CD14-positive monocyte (primary cell): ENCODE data around the gene MYL6B. TPM values are rescaled to one million over a fixed set of nuclear protein-coding genes. Genes with fewer than 3 reads are reported as not detected.

Experiments
- DNase-seq, 3 donors: peaks; one replicate each; pipeline ENCODE4 v3.0.0-alpha.2; 2011 to 2022
- H2AFZ ChIP-seq: 2 replicates; pipeline ENCODE4 v1.6.0; 2012; ENCODE audit warnings: mild to moderate bottlenecking, low read depth, low read length, inconsistent platforms; ENCODE audit not compliant: insufficient read depth, poor library complexity, severe bottlenecking
- H3K27ac ChIP-seq, 2 donors: 1 replicate in 1 of 2; 2 replicates in 1 of 2; pipeline ENCODE4 v1.5.1; 2012 to 2013; ENCODE audit warnings: low read length in 2 of 2, control low read depth in 1 of 2, inconsistent platforms in 1 of 2, low read depth in 1 of 2, mild to moderate bottlenecking in 1 of 2
- H3K27me3 ChIP-seq, 2 donors: one replicate each; pipeline versions ENCODE4 v1.6.0 to v1.6.1; 2011 to 2013; ENCODE audit warnings: low read length in 2 of 2; ENCODE audit not compliant: control insufficient read depth in 2 of 2, insufficient read depth in 2 of 2
- H3K36me3 ChIP-seq, 2 donors: replicated peaks in 1 of 2; 1 replicate in 1 of 2; 2 replicates in 1 of 2; pipeline versions ENCODE4 v1.5.1 to v1.6.1; 2012 to 2013; ENCODE audit warnings: low read length in 2 of 2, control low read depth in 1 of 2, inconsistent platforms in 1 of 2, mild to moderate bottlenecking in 1 of 2; ENCODE audit not compliant: insufficient read depth in 2 of 2, control insufficient read depth in 1 of 2
- H3K4me1 ChIP-seq, 2 donors: 1 replicate in 1 of 2; 2 replicates in 1 of 2; pipeline versions ENCODE4 v1.5.1 to v1.6.1; 2012 to 2013; ENCODE audit warnings: low read length in 2 of 2, control low read depth in 1 of 2, inconsistent platforms in 1 of 2, mild to moderate bottlenecking in 1 of 2, moderate library complexity in 1 of 2; ENCODE audit not compliant: insufficient read depth in 2 of 2, control insufficient read depth in 1 of 2
- H3K4me2 ChIP-seq: replicated peaks from 2 replicates; pipeline ENCODE3; 2012; ENCODE audit warnings: low read length, moderate library complexity, mild to moderate bottlenecking; ENCODE audit not compliant: poor library complexity, severe bottlenecking; ENCODE audit errors: extremely low read depth
- H3K4me3 ChIP-seq, 3 experiments: fragments of 200-600 bp in 1 of 3; sonication (generic) in 1 of 3; replicated peaks in 1 of 3; 1 replicate in 2 of 3; 2 replicates in 1 of 3; pipeline ENCODE4 v1.5.1; 2011 to 2013; ENCODE audit warnings: low read length in 3 of 3, mild to moderate bottlenecking in 3 of 3, control low read depth in 2 of 3, low read depth in 2 of 3, inconsistent platforms in 1 of 3, moderate library complexity in 1 of 3
- H3K79me2 ChIP-seq: 2 replicates; pipeline ENCODE4 v1.6.0; 2012; ENCODE audit warnings: mild to moderate bottlenecking, control low read depth, inconsistent platforms, low read length, moderate library complexity; ENCODE audit not compliant: insufficient read depth
- H3K9ac ChIP-seq: 2 replicates; pipeline ENCODE4 v1.6.0; 2017; ENCODE audit warnings: low read length, mild to moderate bottlenecking; ENCODE audit not compliant: insufficient read depth, poor library complexity, severe bottlenecking
- H3K9me3 ChIP-seq, 2 donors: replicated peaks in 1 of 2; 1 replicate in 1 of 2; 2 replicates in 1 of 2; pipeline versions ENCODE4 v1.5.1 to v1.6.1; 2012 to 2013; ENCODE audit warnings: low read length in 2 of 2, control low read depth in 1 of 2; ENCODE audit not compliant: control insufficient read depth in 1 of 2, insufficient read depth in 1 of 2
- H4K20me1 ChIP-seq: 2 replicates; pipeline ENCODE4 v1.6.0; 2012; ENCODE audit warnings: mild to moderate bottlenecking, low read length, control low read depth, moderate library complexity; ENCODE audit not compliant: insufficient read depth
- H3K27ac Mint-ChIP-seq, 7 donors: one replicate each; pipeline ENCODE4 v1.8.0; 2020; ENCODE audit warnings: mild to moderate bottlenecking in 7 of 7, mixed read lengths in 7 of 7, moderate library complexity in 6 of 7, inconsistent platforms in 2 of 7
- H3K27me3 Mint-ChIP-seq, 3 donors: one replicate each; pipeline ENCODE4 v1.8.0; 2021 to 2022; ENCODE audit warnings: low read depth in 3 of 3, mild to moderate bottlenecking in 3 of 3, mixed read lengths in 3 of 3, moderate library complexity in 3 of 3, inconsistent platforms in 1 of 3
- H3K36me3 Mint-ChIP-seq, 2 donors: one replicate each; pipeline ENCODE4 v1.8.0; 2020; ENCODE audit warnings: mixed read lengths in 2 of 2, inconsistent platforms in 1 of 2, mild to moderate bottlenecking in 1 of 2
- H3K4me1 Mint-ChIP-seq: one replicate; pipeline ENCODE4 v1.8.0; 2020; ENCODE audit warnings: mild to moderate bottlenecking, mixed read lengths
- H3K4me3 Mint-ChIP-seq, 2 donors: one replicate each; pipeline ENCODE4 v1.8.0; 2020; ENCODE audit warnings: mild to moderate bottlenecking in 2 of 2, mixed read lengths in 2 of 2, moderate library complexity in 1 of 2
- H3K9me3 Mint-ChIP-seq, 7 donors: one replicate each; pipeline ENCODE4 v1.8.0; 2020 to 2022; ENCODE audit warnings: mixed read lengths in 7 of 7, mild to moderate bottlenecking in 6 of 7, moderate library complexity in 6 of 7, inconsistent platforms in 2 of 7
- WGBS: methylation state at CpG from one replicate; pipeline ENCODE4 v1.1.5; 2013; ENCODE audit warnings: missing lambda C conversion rate; ENCODE audit not compliant: insufficient coverage; 5-methylcytosine and 5-hydroxymethylcytosine counted together
- intact Hi-C, 2 donors: fragments of 100-400 bp; cut with micrococcal nuclease; formaldehyde crosslinking; loops; one replicate each; pipeline versions ENCODE4 v1.15.0 to v1.15.1; 2023
- polyA plus RNA-seq, 3 donors: library from polyadenylated mRNA; depleted of rRNA in 1 of 3; unstranded in 2 of 3; stranded (reverse) in 1 of 3; fragments of 300-500 nt in 2 of 3; fragments of >200 nt in 1 of 3; fragmentation: Illumina TruSeq in 2 of 3; gene quantifications; 1 replicate in 2 of 3; 2 replicates in 1 of 3; pipeline ENCODE4 v1.2.3, GENCODE V29; 2012 to 2021
- TF ChIP-seq, protein P1 (sequence below): fragments of 200-600 bp; IDR thresholded peaks from one replicate; pipeline ENCODE4 v1.8.0; 2022; ENCODE audit warnings: antibody characterized with exemption, mild to moderate bottlenecking

MYL6B gene
- polyA plus RNA-seq, 3 donors = 2.7 to 4.3 (median 4.1) TPM

GRCh38 chr12:56119361-56119796 lies 33.0 kb upstream of the MYL6B start:
- TF ChIP-seq, protein P1, sequence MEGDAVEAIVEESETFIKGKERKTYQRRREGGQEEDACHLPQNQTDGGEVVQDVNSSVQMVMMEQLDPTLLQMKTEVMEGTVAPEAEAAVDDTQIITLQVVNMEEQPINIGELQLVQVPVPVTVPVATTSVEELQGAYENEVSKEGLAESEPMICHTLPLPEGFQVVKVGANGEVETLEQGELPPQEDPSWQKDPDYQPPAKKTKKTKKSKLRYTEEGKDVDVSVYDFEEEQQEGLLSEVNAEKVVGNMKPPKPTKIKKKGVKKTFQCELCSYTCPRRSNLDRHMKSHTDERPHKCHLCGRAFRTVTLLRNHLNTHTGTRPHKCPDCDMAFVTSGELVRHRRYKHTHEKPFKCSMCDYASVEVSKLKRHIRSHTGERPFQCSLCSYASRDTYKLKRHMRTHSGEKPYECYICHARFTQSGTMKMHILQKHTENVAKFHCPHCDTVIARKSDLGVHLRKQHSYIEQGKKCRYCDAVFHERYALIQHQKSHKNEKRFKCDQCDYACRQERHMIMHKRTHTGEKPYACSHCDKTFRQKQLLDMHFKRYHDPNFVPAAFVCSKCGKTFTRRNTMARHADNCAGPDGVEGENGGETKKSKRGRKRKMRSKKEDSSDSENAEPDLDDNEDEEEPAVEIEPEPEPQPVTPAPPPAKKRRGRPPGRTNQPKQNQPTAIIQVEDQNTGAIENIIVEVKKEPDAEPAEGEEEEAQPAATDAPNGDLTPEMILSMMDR = peak; percentile 86

DNA sequence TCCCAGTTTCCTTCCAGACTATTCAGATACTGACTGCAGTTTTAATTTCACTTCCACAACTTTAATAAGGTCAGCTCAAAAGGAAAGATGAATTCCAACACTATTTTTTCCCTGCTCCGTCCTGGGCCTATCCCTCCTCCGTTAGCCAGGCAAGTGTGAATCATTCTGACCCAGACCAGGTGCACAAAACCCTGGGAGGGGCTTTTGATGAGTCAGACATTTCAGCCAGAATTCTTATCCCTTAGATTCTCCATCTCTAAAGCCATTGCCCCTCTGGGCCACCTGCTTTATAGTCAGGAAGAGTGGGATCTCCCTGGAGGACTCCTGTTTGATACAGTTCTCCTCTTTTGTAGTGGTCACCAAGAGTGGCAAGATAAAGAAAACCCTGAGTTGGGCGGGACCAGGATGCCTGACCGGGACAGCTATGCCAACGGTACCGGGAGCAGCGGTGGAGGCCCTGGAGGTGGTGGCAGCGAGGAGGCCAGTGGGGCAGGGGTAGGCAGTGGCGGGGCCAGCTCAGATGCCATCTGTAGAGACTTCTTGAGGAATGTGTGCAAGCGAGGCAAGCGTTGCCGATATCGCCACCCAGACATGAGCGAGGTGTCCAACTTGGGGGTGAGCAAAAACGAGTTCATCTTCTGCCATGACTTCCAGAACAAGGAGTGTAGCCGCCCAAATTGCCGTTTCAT lies 32.1 kb upstream of the MYL6B start:
- no peaks in the 10 kb centered on the region for H3K9me3 ChIP-seq
- H3K9ac ChIP-seq = no peak overlapping the region
- peak overlapping the region in 1 of 2 donors; percentile 4 for H3K27ac ChIP-seq
- peaks cover 83% of the 10 kb centered on the region for H3K79me2 ChIP-seq
- H3K27me3 ChIP-seq = no peaks in the 10 kb centered on the region
- Mint-ChIP-seq H3K27me3 (no peaks in the 10 kb centered on the region), H3K9me3 (no peaks in the 10 kb centered on the region), H3K36me3 (peaks cover 31 to 41% of the 10 kb centered on the region in 2 donors), H3K27ac (peak overlapping the region in 3 of 7 donors; percentile 59 to 100 (median 65)), H3K4me1 (peaks cover 52% of the 10 kb centered on the region), H3K4me3 (no peak overlapping the region)
- no peak overlapping the region for H2AFZ ChIP-seq
- H3K4me1 ChIP-seq = peaks cover 41 to 53% of the 10 kb centered on the region in 2 donors
- no peak for DNase-seq
- TF ChIP-seq, protein P1 = no peak
- peaks cover 28% of the 10 kb centered on the region for H4K20me1 ChIP-seq
- peaks cover 16 to 31% of the 10 kb centered on the region in 2 donors for H3K36me3 ChIP-seq
- no peak overlapping the region for H3K4me2 ChIP-seq
- 99% methylated on average over 17 of the region's 17 CpGs for WGBS
- intact Hi-C loops = loop anchor here (5.0 to 10.0 kb wide), 2 partner anchors 67 to 344 kb away; partner anchors contain the start of genes SPRYD4 (in 2 of the 2) and SMARCC2 (in 1 of the 2)
- H3K4me3 ChIP-seq = no peak overlapping the region

More at GRCh38 chr12:56119361-56119796, 33.0 kb upstream of the MYL6B start:
- Histone ChIP-seq H3K27me3 (no peaks in the 10 kb centered on the region), H2AFZ (no peak overlapping the region), H3K4me3 (peak overlapping the region in 1 of 3 experiments; percentile 97), H4K20me1 (peaks cover 28% of the 10 kb centered on the region), H3K27ac (peak overlapping the region in 1 of 2 donors; percentile 98), H3K79me2 (peaks cover 75% of the 10 kb centered on the region), H3K4me1 (peaks cover 36 to 48% of the 10 kb centered on the region in 2 donors), H3K9me3 (no peaks in the 10 kb centered on the region), H3K36me3 (peaks cover 16 to 31% of the 10 kb centered on the region in 2 donors), H3K9ac (no peak overlapping the region), H3K4me2 (peak overlapping the region; percentile 85)
- peaks cover 50% of the 10 kb centered on the region for H3K4me1 Mint-ChIP-seq
- 0% methylated on average over 2 of the region's 2 CpGs for WGBS
- no peaks in the 10 kb centered on the region for H3K9me3 Mint-ChIP-seq
- peak overlapping the region; percentile 79 to 95 for H3K4me3 Mint-ChIP-seq
- DNase-seq = peak; percentile 68 to 85 (median 85)
- peaks cover 31 to 41% of the 10 kb centered on the region in 2 donors for H3K36me3 Mint-ChIP-seq
- peak overlapping the region; percentile 96 to 100 (median 99) for H3K27ac Mint-ChIP-seq
- intact Hi-C loops = loop anchor here (2.0 to 10.0 kb wide), 7 partner anchors 33 to 295 kb away; partner anchors contain the start of genes RPS26 (in 2 of the 2), DNAJC14 (in 1 of the 2), MYL6 (in 1 of the 2) and MYL6B (in 1 of the 2)
- H3K27me3 Mint-ChIP-seq = no peaks in the 10 kb centered on the region
